SK-N-SH treated with all-trans-retinoic acid at 6 μM for 48 hours (cell line): Measurements from ENCODE around the gene PSAP.

ENCODE experiments used
- ATAC-seq: fragments of 200-7000 bp; cut with Tn5 transposase; 3 replicates; pipeline ENCODE4 v1.9.1; 2020; ENCODE audit warnings: mild to moderate bottlenecking, moderate library complexity
- ARNTL ChIP-seq: fragments of 450-650 bp; formaldehyde crosslinking; IDR thresholded peaks from 2 replicates; pipeline ENCODE4 v1.5.0; 2020; ENCODE audit warnings: low read depth, mild to moderate bottlenecking, moderate library complexity, borderline replicate concordance
- BACH2 ChIP-seq: fragments of 250-450 bp; sonication (Bioruptor Pico); IDR thresholded peaks from 2 replicates; pipeline ENCODE4 v1.9.0; 2021; ENCODE audit warnings: mild to moderate bottlenecking, borderline replicate concordance
- CREB5 ChIP-seq: fragments of 250-450 bp; sonication (Bioruptor Pico); IDR thresholded peaks from 2 replicates; pipeline ENCODE4 v1.5.1; 2020; ENCODE audit warnings: low read depth, mild to moderate bottlenecking, moderate library complexity
- CSDC2 ChIP-seq: fragments of 250-450 bp; sonication (Bioruptor Pico); IDR thresholded peaks from 2 replicates; pipeline ENCODE4 v1.5.0; 2020; ENCODE audit warnings: mild to moderate bottlenecking, moderate library complexity
- CSRNP3 ChIP-seq: fragments of 250-450 bp; sonication (Bioruptor Pico); IDR thresholded peaks from 2 replicates; pipeline ENCODE4 v1.5.1; 2021; ENCODE audit warnings: mild to moderate bottlenecking, moderate library complexity
- ESRRG ChIP-seq: fragments of 250-450 bp; sonication (Bioruptor Pico); IDR thresholded peaks from 2 replicates; pipeline ENCODE4 v1.6.1; 2021; ENCODE audit warnings: mild to moderate bottlenecking
- GLIS3 ChIP-seq: fragments of 250-450 bp; sonication (Bioruptor Pico); IDR thresholded peaks from 2 replicates; pipeline ENCODE4 v1.5.0; 2020; ENCODE audit warnings: mild to moderate bottlenecking, moderate library complexity
- ISL1 ChIP-seq: fragments of 250-450 bp; sonication (Bioruptor Pico); IDR thresholded peaks from 2 replicates; pipeline ENCODE4 v2.1.2; 2022; ENCODE audit warnings: mild to moderate bottlenecking, moderate library complexity
- OSR1 ChIP-seq: fragments of 250-450 bp; sonication (Bioruptor Pico); IDR thresholded peaks from 2 replicates; pipeline ENCODE4 v1.8.0; 2022; ENCODE audit warnings: moderate library complexity, mild to moderate bottlenecking, inconsistent platforms
- PATZ1 ChIP-seq: fragments of 250-450 bp; sonication (Bioruptor Pico); IDR thresholded peaks from 2 replicates; pipeline ENCODE4 v1.8.0; 2020; ENCODE audit warnings: mild to moderate bottlenecking, moderate library complexity, borderline replicate concordance
- POU6F1 ChIP-seq: fragments of 250-450 bp; sonication (Bioruptor Pico); IDR thresholded peaks from 2 replicates; pipeline ENCODE4 v1.8.0; 2021; ENCODE audit warnings: low read depth, mild to moderate bottlenecking, moderate library complexity, borderline replicate concordance
- PPARA ChIP-seq: fragments of 250-450 bp; sonication (Bioruptor Pico); IDR thresholded peaks from 2 replicates; pipeline ENCODE4 v1.5.0; 2020; ENCODE audit warnings: mild to moderate bottlenecking, borderline replicate concordance
- RARB ChIP-seq: fragments of 250-450 bp; sonication (Bioruptor Pico); IDR thresholded peaks from 2 replicates; pipeline ENCODE4 v1.8.0; 2021; ENCODE audit warnings: mild to moderate bottlenecking, moderate library complexity
- SNAI2 ChIP-seq: fragments of 250-450 bp; sonication (Bioruptor Pico); IDR thresholded peaks from 2 replicates; pipeline ENCODE4 v1.5.0; 2020; ENCODE audit warnings: mild to moderate bottlenecking, moderate library complexity
- TCF4 ChIP-seq: fragments of 250-450 bp; sonication (Bioruptor Pico); IDR thresholded peaks from 2 replicates; pipeline ENCODE4 v1.8.0; 2021; ENCODE audit warnings: mild to moderate bottlenecking, moderate library complexity, borderline replicate concordance
- TOX ChIP-seq: fragments of 250-450 bp; sonication (Bioruptor Pico); IDR thresholded peaks from 2 replicates; pipeline ENCODE4 v1.8.0; 2021; ENCODE audit warnings: mild to moderate bottlenecking, moderate library complexity, borderline replicate concordance
- ZFP30 ChIP-seq: fragments of 450-650 bp; formaldehyde crosslinking; IDR thresholded peaks from 2 replicates; pipeline ENCODE4 v1.5.0; 2022; ENCODE audit warnings: mild to moderate bottlenecking, moderate library complexity
- ZNF565 ChIP-seq: fragments of 450-650 bp; formaldehyde crosslinking; conservative IDR thresholded peaks from 2 replicates; pipeline ENCODE4 v1.5.0; 2020; ENCODE audit warnings: low read depth, mild to moderate bottlenecking, moderate library complexity
- ZNF70 ChIP-seq: fragments of 450-650 bp; formaldehyde crosslinking; IDR thresholded peaks from 2 replicates; pipeline ENCODE4 v1.5.0; 2020; ENCODE audit warnings: mild to moderate bottlenecking, moderate library complexity
- ZNF8 ChIP-seq: fragments of 450-650 bp; formaldehyde crosslinking; IDR thresholded peaks from 2 replicates; pipeline ENCODE4 v1.5.0; 2020; ENCODE audit warnings: mild to moderate bottlenecking, moderate library complexity

PSAP gene

GRCh38 chr10:71848325-71849275 is 2.5 kb downstream of the PSAP start:
- no peak for ATAC-seq
- TF ChIP-seq GLIS3 (CRISPR knock-in tag) (no peak), PATZ1 (CRISPR knock-in tag) (no peak), CREB5 (CRISPR knock-in tag) (no peak), ESRRG (CRISPR knock-in tag) (no peak), ISL1 (CRISPR knock-in tag) (no peak), RARB (CRISPR knock-in tag) (no peak), CSRNP3 (CRISPR knock-in tag) (no peak), ZNF8 (CRISPR knock-in tag) (no peak), TCF4 (no peak), ARNTL (CRISPR knock-in tag) (no peak), ZFP30 (no peak), OSR1 (no peak), ZNF565 (CRISPR knock-in tag) (no peak), ZNF70 (CRISPR knock-in tag) (no peak)

- no peak for ATAC-seq
- no peak for TF ChIP-seq TOX (CRISPR knock-in tag)
- no peak for TF ChIP-seq ISL1 (CRISPR knock-in tag)
- no peak for TF ChIP-seq ZNF565 (CRISPR knock-in tag)
- no peak for TF ChIP-seq BACH2
- TF ChIP-seq ZFP30: no peak
- no peak for TF ChIP-seq ZNF8 (CRISPR knock-in tag)
- TF ChIP-seq RARB (CRISPR knock-in tag): no peak
- TF ChIP-seq CSRNP3 (CRISPR knock-in tag): no peak
- no peak for TF ChIP-seq POU6F1
- TF ChIP-seq ZNF70 (CRISPR knock-in tag): no peak
- no peak for TF ChIP-seq PATZ1 (CRISPR knock-in tag)
- TF ChIP-seq PPARA (CRISPR knock-in tag): no peak
Observed at GRCh38 chr10:71847418-71847817, 3.6 kb downstream of the PSAP start.

- ATAC-seq: no peak
- no peak for TF ChIP-seq TOX (CRISPR knock-in tag)
- TF ChIP-seq OSR1: no peak
- no peak for TF ChIP-seq CSRNP3 (CRISPR knock-in tag)
- TF ChIP-seq PPARA (CRISPR knock-in tag): no peak
- TF ChIP-seq CSDC2 (CRISPR knock-in tag): no peak
- no peak for TF ChIP-seq PATZ1 (CRISPR knock-in tag)
- no peak for TF ChIP-seq ZFP30
- no peak for TF ChIP-seq SNAI2 (CRISPR knock-in tag)
- TF ChIP-seq ARNTL (CRISPR knock-in tag): no peak
Observed at GRCh38 chr10:71846816-71847215, 4.2 kb downstream of the PSAP start.
